ENCODE data around the gene HCAR2.
A peak's percentile ranks its signal among the peaks of the same experiment; 100 is the strongest.
"Not testable (repeated sequence)": the region's sequence is repeated elsewhere in the genome, so short reads cannot be mapped to it uniquely, and the experiment has no call there.

HCAR2 gene

DNA sequence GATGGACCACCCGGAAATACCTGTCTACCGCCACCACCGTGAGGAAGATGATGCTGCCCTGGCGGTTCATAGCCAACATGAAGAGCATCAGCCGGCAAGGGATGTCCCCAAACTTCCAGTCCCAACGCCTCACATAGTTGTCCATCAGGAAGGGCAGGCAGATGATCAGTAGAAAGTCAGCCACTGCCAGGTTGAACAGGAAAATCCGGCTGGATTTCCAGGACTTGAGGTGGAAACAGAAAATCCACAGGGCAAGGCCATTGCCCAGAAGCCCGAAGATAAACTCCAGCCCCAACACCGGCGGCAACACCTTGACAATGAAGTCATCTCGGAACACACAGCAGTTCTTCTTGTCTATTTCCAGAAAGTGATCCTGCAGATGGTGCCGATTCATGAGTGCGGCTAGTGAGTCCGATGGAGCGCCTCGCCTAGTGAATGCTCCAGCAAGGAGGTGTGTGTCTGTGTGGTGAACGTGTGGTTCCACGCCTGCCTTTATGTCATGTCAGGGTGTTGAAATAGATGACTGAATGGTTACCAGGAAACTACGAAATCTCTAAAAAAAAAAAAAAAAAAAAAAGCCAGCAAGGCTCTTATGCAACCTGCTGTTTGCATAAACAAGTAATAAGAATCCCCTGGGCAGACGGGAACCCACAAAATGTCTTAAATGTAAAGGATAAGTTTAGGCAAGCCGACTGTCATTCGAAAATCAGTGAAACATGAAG, at the start of gene HCAR2:
Gene HCAR2 (minus strand): TSS at position 468 of the 722 bp plus-strand sequence. CDS start 74 bp downstream, at position 394.
- CTCF ChIA-PET; DNase-seq (ENCODE audit: low read depth, low spot score); H3K4me3 ChIP-seq (ENCODE audit: low read depth, low read length); POLR2A ChIA-PET: not testable (repeated sequence)

DNA sequence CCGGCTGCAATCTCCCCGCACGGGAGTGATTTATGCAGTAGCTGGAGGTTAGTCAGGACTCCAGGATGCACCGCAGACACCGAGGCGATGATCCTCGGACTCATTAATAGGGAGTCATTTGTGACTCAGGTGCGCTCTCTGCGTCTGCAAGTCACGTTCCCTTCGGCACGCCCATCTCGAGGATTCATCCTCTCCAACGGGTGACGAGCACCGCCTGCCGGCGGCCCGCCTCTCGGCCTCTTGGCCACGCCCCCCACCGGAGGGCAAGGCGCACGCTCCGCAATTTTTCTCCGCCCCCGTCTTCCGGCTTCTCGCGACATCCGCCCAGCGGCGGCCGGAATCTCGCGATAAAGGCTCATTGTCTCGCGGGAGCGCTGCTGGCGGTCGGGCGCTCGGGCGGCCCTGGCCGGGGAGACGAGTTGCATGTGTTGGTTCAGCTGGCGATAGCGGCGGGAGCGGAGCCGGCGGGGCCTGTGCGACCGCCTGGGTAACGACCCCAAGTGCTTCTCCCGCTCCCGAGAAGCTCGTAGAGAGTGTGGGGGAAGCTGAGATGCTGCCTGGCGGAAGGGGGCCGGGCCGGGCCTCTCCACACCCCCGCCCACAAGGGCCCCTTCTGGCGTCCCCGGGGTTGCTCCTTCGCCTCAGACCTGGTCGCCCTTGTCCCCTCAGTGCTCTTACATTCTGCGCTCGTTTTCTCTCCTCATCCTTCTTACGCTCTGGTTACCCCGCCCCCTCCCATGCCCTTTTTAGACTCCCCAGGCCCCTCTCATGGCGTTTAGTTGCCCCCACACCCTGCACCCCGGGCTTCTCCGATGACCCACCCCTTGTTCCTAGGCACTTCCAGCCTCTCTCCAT, 49.5 kb upstream of the HCAR2 start, which contains the start of gene DENR:
Gene DENR (plus strand): TSS at position 361 of the 855 bp plus-strand sequence. CDS start 878 bp downstream, outside the sequence.
- CTCF ChIA-PET: interaction anchor here (0.6 to 6.6 kb wide), 18 partner anchors 8 to 463 kb away, joined by 3 to 143 read pairs (median 4); no protein-coding TSS in a partner anchor
- peak within 1 kb of the TSS; percentile 95 for H3K4me3 ChIP-seq (ENCODE audit: low read depth, low read length)
- TF ChIP-seq, protein P1, sequence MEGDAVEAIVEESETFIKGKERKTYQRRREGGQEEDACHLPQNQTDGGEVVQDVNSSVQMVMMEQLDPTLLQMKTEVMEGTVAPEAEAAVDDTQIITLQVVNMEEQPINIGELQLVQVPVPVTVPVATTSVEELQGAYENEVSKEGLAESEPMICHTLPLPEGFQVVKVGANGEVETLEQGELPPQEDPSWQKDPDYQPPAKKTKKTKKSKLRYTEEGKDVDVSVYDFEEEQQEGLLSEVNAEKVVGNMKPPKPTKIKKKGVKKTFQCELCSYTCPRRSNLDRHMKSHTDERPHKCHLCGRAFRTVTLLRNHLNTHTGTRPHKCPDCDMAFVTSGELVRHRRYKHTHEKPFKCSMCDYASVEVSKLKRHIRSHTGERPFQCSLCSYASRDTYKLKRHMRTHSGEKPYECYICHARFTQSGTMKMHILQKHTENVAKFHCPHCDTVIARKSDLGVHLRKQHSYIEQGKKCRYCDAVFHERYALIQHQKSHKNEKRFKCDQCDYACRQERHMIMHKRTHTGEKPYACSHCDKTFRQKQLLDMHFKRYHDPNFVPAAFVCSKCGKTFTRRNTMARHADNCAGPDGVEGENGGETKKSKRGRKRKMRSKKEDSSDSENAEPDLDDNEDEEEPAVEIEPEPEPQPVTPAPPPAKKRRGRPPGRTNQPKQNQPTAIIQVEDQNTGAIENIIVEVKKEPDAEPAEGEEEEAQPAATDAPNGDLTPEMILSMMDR (IDR thresholded peaks at IDR 0.05; ENCODE audit: insufficient read depth, low read length, missing control alignments): peak; percentile 93
- DNase-seq (ENCODE audit: low read depth, low spot score): peak; percentile 74
- POLR2A ChIA-PET: interaction anchor here (1.0 kb wide), 1 partner anchor 226 kb away, joined by 3 read pairs; the partner anchor contains the start of genes KNTC1 and RSRC2

DNA sequence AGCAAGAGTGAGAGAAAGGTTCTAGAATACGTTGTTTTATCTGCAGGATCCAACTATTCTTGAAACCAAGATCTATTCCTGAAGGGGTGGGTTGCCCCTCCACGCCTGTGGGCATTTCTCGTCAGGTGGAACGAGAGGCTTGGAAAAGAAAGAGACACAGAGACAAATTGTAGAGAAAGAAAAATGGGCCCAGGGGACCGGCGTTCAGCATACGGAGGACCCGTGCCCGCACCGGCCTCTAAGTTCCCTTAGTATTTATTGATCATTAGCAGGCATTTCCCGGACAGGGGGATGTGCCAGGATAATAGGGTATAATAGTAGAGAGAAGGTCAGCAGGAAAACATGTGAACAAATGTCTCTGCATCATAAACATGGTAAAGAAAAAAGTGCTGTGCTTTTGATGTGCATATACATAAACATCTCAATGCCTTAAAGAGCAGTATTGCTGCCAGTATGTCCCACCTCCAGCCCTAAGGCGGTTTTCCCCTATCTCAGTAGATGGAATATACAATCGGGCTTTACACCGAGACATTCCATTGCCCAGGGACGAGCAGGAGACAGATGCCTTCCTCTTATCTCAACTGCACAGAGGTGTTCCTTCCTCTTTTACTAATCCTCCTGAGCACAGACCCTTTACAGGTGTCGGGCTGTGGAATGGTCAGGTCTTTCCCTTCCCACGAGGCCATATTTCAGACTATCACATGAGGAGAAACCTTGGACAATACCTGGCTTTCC, 47.8 kb upstream of the HCAR2 start:
- DNase-seq (ENCODE audit: low read depth, low spot score); CTCF ChIA-PET; POLR2A ChIA-PET; H3K4me3 ChIP-seq (ENCODE audit: low read depth, low read length): not testable (repeated sequence)

DNA sequence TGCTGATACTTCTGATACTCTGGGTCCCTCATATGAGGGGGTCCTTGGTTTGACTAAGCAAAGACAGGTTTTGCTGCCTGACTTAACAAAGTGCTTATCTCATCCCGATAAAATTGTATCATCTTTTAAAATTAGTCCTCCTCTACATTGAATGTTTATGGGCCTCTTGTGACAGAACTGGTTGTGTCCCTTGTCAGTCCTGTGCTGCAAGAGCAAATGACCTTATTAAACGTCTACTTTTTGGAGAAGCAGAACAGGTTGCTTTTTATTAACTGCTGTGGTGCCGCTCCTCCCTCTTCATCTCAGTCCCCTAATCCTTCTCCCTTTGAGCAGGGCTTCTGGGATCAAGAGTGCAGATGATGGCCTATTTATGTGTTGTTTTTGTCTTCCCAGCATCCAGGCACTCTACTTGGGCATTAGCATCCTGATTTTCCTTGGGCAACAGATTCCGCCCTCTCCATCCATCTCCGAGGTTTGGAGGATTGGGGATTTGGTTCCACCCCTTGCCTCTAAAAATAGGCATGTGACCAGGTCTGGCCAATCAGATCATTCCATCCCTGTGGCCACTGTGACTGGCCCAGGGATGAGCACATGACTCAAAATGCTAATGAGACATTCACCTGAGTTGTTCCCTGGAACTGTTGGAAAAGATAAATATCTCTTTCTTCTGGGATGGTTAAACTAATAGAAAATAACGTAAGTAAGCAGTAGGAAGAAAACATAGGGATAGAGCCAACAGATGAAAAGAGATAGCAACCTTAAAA, 46.6 kb upstream of the HCAR2 start:
- no peak for DNase-seq (ENCODE audit: low read depth, low spot score)
- TF ChIP-seq, protein P1 (IDR thresholded peaks at IDR 0.05; ENCODE audit: insufficient read depth, low read length, missing control alignments): no peak
- ChIA-PET POLR2A (no interaction called here), CTCF (interaction anchor here (1.1 to 1.6 kb wide), 2 partner anchors 110 to 112 kb away, joined by 4 to 14 read pairs; no protein-coding TSS in a partner anchor)
- H3K4me3 ChIP-seq (ENCODE audit: low read depth, low read length): no peak overlapping the region

DNA sequence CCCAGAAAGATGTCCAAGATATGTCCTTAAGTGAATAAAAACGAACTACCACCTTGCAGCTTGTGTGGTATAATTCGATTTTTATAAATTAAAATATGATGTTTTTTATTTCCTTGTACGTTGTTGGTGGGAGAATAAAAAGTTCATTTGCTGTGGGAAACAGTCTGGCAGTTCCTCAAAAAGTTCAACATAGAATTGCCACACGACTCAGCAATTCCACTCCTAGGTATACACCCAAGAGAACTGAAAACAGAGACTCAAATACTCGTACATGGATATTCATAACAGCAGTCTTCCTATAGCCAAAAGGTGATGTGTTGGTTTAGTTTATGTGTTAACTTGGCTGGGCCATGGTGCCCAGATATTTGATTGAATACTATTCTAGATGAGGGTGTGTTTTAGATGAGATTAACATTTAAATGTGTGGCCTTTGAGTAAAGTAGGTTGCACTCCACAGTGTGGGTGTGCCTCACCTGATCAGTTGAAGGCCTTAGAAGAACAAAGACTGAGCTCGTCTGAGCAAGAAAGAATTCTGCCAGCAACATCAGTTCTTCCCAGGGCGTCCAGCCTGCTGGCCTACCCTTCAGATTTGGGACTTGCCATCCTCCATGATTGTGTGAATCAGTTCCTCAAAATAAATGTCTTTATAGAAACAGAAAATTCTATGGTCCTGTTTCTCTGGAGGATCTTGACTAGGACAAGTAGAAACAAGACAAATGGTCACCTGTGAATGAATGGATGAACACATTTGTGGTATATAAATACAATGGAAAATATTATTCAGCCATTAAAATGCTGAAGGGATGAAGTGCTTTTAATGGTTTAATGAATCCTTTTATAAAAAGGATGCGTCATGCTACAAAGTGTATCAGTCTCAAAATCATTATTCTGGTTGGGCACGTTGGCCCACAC, 44.3 kb upstream of the HCAR2 start:
- TF ChIP-seq, protein P1 (IDR thresholded peaks at IDR 0.05; ENCODE audit: insufficient read depth, low read length, missing control alignments): no peak
- no peak for DNase-seq (ENCODE audit: low read depth, low spot score)
- POLR2A ChIA-PET: no interaction called here
- H3K4me3 ChIP-seq (ENCODE audit: low read depth, low read length): no peak overlapping the region
- CTCF ChIA-PET: interaction anchor here (1.2 kb wide), 1 partner anchor 109 kb away, joined by 4 read pairs; no protein-coding TSS in a partner anchor

DNA sequence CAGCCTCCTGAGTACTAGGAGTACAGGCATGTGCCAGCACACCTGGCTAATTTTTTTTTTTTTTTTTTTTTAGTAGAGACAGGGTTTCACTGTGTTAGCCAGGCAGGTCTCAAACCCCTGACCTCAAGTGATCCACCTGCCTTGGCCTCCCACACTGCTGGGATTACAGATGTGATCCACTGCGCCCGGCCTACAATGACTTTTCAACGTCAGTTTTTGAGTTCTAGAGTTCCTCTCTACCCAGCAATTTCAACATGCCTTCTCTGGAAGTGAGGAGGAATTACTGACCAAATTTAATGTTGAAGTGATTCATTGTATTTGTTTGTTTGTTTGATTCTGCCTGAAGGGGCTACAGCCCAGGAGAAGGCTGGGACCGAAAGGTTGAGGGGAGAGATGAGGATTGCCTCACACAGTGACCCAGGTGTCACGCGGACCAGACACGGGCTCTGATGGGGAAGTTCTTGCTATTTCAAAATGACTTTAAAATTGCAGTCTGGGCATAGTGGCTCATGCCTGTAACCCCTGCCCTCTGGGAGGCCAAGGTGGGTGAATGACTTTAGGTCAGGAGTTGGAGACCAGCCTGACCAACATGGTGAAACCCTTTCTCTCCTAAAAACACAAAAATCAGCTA, 40.9 kb upstream of the HCAR2 start:
- H3K4me3 ChIP-seq (ENCODE audit: low read depth, low read length): no peak overlapping the region
- CTCF ChIA-PET: no interaction called here
- no peak for DNase-seq (ENCODE audit: low read depth, low spot score)
- TF ChIP-seq, protein P1 (IDR thresholded peaks at IDR 0.05; ENCODE audit: insufficient read depth, low read length, missing control alignments): no peak
- POLR2A ChIA-PET: no interaction called here
